B cell (primary cell): Measurements from ENCODE around the gene STRBP.

Experiments used
- CTCF ChIP-seq: fragments of 200-600 bp; IDR thresholded peaks from one replicate; pipeline ENCODE4 v1.8.0; 2022; ENCODE audit warnings: antibody characterized with exemption, mild to moderate bottlenecking
- EZH2 ChIP-seq: IDR thresholded peaks from 2 replicates; pipeline ENCODE4 v1.6.1; 2012; ENCODE audit warnings: borderline replicate concordance, low read depth, mild to moderate bottlenecking, moderate library complexity, low read length; ENCODE audit not compliant: insufficient read depth, poor library complexity, severe bottlenecking

GRCh38 chr9:123300554-123300953, 32.2 kb upstream of the STRBP start:
- no peak for TF ChIP-seq CTCF
- no peak for TF ChIP-seq EZH2
